Left forelimb (tissue), 1 donor: ENCODE data around the gene CIRBP.
"Not testable (repeated sequence)": the region's sequence is repeated elsewhere in the genome, so short reads cannot be mapped to it uniquely, and the experiment has no call there.

Source experiments
- DNase-seq: peaks from one replicate; pipeline ENCODE4 v3.0.0-alpha.2; 2018; ENCODE audit warnings: low spot score

CIRBP gene

GRCh38 chr19:1292419-1293151 lies 23.5 kb downstream of the CIRBP start:
- DNase-seq, result no peak

GRCh38 chr19:1293782-1294604 lies 24.9 kb downstream of the CIRBP start:
- DNase-seq, result no peak

GRCh38 chr19:1294688-1295087 lies 25.6 kb downstream of the CIRBP start:
- DNase-seq, result no peak

GRCh38 chr19:1295169-1296012 lies 26.3 kb downstream of the CIRBP start:
- no peak for DNase-seq

- no peak for DNase-seq
Measured at GRCh38 chr19:1296078-1296477, 26.9 kb downstream of the CIRBP start.

- no peak for DNase-seq
Measured at GRCh38 chr19:1296575-1297271, 27.6 kb downstream of the CIRBP start.

- no peak for DNase-seq
Measured at GRCh38 chr19:1298235-1298634, 29.1 kb downstream of the CIRBP start.

GRCh38 chr19:1299801-1300200 lies 30.7 kb downstream of the CIRBP start:
- no peak for DNase-seq

- DNase-seq, result no peak
Measured at GRCh38 chr19:1300744-1301490, 31.8 kb downstream of the CIRBP start.

GRCh38 chr19:1302533-1303239 lies 33.6 kb downstream of the CIRBP start:
- DNase-seq, result no peak

- DNase-seq, result no peak
Measured at GRCh38 chr19:1304197-1304924, 35.2 kb downstream of the CIRBP start.

GRCh38 chr19:1305354-1305753 lies 36.2 kb downstream of the CIRBP start:
- DNase-seq, result not testable (repeated sequence)

GRCh38 chr19:1307320-1307719 lies 38.2 kb downstream of the CIRBP start:
- DNase-seq, result no peak

- no peak for DNase-seq
Measured at GRCh38 chr19:1307755-1308303, 38.7 kb downstream of the CIRBP start.

- no peak for DNase-seq
Measured at GRCh38 chr19:1308718-1309117, 39.6 kb downstream of the CIRBP start.

GRCh38 chr19:1309977-1310852 lies 41.1 kb downstream of the CIRBP start:
- no peak for DNase-seq

GRCh38 chr19:1310853-1311180 lies 41.7 kb downstream of the CIRBP start:
- no peak for DNase-seq

GRCh38 chr19:1311543-1312091 lies 42.5 kb downstream of the CIRBP start:
- no peak for DNase-seq
